ACC112 (cell line): ENCODE results near the gene ZNF460.

Experiments
- H2AFZ ChIP-seq: fragments of 200-600 bp; sonication (generic); one replicate; pipeline ENCODE4 v1.6.0; 2017; ENCODE audit warnings: antibody characterized with exemption, low read length; ENCODE audit not compliant: unreplicated experiment
- H3K27ac ChIP-seq: fragments of 200-600 bp; sonication (generic); 2 replicates; pipeline ENCODE4 v1.5.1; 2014; ENCODE audit warnings: low read depth, mild to moderate bottlenecking, antibody characterized with exemption, low read length, moderate library complexity
- H3K27me3 ChIP-seq: fragments of 200-600 bp; sonication (generic); 2 replicates; pipeline ENCODE4 v1.6.1; 2014; ENCODE audit warnings: mild to moderate bottlenecking, antibody characterized with exemption, low read length, moderate library complexity, mixed read lengths; ENCODE audit not compliant: insufficient read depth
- H3K36me3 ChIP-seq: fragments of 200-600 bp; sonication (generic); 2 replicates; pipeline ENCODE4 v1.6.1; 2016; ENCODE audit warnings: mild to moderate bottlenecking, antibody characterized with exemption, low read length, moderate library complexity, mixed read lengths; ENCODE audit not compliant: insufficient read depth
- H3K4me1 ChIP-seq: fragments of 200-600 bp; sonication (generic); one replicate; pipeline ENCODE4 v1.6.1; 2016; ENCODE audit warnings: low read length, mixed read lengths; ENCODE audit not compliant: insufficient read depth, unreplicated experiment, control insufficient read depth
- H3K4me3 ChIP-seq: fragments of 200-600 bp; sonication (generic); 2 replicates; pipeline ENCODE4 v1.5.1; 2014; ENCODE audit warnings: mild to moderate bottlenecking, low read depth, low read length
- H3K79me2 ChIP-seq: fragments of 200-600 bp; sonication (generic); one replicate; pipeline ENCODE4 v1.6.0; 2016; ENCODE audit warnings: low read length; ENCODE audit not compliant: control insufficient read depth, unreplicated experiment, insufficient read depth

ZNF460 gene

DNA sequence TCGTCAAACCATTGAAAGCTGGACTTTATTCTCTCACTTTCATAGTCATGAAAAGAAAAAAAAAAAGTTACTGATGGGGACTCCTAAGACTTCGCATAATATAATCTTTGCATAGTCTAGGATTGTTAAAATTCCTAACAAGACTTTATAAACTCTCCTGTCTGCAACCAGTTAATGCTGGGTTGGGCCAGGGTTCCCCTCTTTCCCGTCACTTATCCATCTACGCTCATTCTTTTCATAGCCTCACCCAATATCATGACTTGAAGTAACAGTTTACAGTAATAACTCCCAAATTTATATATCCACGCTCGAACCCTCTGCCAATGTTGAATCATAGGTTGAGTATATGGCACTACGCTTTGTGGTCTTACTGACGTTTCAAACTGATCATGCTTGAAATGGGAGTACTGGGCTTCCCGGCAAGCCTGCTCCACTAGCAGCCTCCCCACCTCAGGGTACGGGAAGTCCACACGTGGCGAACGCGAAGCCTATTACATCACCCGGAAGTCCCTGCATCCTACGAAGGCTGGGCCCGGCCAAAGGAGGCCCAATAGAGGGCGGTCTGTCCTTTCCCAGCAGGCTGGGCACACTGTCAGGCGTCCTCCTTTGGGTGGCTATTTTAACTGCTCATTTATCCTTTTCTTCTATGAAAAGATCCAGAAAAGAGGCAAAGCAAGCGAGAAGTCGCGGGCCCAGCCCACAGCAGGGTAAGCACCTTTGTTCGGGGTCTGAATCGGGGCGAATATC, 694 bp upstream of the ZNF460 start:
- Histone ChIP-seq H3K27ac (peak overlapping the region; percentile 95), H3K4me1 (peaks cover 13% of the 10 kb centered on the region), H3K36me3 (no peaks in the 10 kb centered on the region), H3K4me3 (peak overlapping the region; percentile 86), H2AFZ (peak overlapping the region; percentile 70), H3K79me2 (peaks cover 37% of the 10 kb centered on the region), H3K27me3 (no peaks in the 10 kb centered on the region)

DNA sequence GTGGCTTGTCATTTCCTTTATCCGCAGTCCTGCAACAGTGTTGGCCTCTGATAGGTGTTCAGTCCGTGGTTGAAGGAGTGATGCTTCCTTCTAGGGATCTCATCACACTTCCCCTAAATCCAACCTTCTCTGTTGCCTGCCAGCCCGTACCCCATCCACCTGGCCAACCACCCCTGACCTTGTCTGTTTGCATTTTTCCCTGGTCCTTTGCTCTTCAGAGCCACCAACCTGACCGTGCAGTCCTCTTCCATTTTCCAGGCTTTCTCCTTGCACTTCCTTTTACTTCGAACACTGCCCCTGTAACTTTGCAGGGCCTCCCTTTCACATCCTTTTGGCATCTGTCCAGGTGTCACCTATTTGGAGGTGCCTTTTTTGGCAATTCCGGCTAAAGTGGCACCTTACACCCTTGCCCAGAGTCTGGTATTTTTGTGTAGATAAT, 696 bp downstream of the ZNF460 start:
- Histone ChIP-seq H3K27ac (peak overlapping the region; percentile 95), H3K4me1 (peaks cover 13% of the 10 kb centered on the region), H3K79me2 (peaks cover 49% of the 10 kb centered on the region), H3K4me3 (peak overlapping the region; percentile 86), H3K27me3 (no peaks in the 10 kb centered on the region), H2AFZ (no peak overlapping the region), H3K36me3 (peaks cover 7% of the 10 kb centered on the region)

DNA sequence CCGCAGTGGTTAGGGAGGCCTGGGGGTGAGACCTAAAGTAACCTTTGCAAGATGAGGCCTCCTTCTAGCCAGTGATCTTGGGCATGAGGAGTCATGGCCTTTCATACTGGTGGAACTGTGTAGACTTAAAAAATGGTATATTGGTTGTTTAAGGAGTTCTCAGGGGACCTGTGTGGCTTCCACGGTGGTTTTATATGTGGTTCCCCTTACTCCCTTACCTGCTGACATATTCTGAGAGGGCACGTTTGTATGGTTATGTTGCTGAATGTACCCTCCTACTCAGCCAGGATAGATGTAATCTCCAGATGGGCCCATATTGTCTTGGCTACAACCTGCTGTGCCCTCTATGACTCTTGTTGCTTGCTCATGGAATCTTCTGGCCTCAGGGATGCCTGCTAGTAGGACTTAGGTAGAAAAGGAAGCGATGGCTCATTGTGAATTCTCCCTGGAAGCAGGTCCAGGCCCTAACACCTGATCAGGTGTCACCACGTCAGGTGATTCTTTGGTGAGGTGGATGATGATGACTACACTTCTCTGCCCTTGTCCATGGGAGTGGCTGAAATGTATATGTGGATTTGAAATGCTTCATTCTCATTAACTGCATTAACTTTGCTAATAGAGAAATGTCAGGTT, 1.8 kb downstream of the ZNF460 start:
- Histone ChIP-seq H2AFZ (no peak overlapping the region), H3K36me3 (peaks cover 9% of the 10 kb centered on the region), H3K4me3 (peak overlapping the region; percentile 86), H3K27me3 (no peaks in the 10 kb centered on the region), H3K27ac (no peak overlapping the region), H3K4me1 (peaks cover 13% of the 10 kb centered on the region), H3K79me2 (peaks cover 59% of the 10 kb centered on the region)

DNA sequence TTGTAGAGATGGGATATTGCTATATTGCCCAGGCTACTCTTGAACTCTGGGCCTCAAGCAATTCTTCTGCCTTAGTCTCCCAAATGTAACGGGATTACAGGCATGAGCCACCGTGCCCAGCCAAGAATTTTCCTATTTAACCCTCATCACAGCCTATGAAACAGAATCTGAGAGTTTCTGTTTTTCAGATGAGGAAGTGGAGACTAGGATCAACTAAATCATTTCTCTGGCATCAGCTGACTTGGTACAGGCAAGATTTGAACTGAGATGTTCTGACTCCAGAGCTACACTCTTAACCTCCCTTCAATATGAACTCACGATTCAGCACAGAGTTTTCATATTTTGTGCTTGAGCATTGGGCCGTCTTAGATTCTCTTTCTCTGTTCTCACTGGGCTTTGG, 8.1 kb downstream of the ZNF460 start:
- Histone ChIP-seq H3K4me1 (no peaks in the 10 kb centered on the region), H3K27me3 (no peaks in the 10 kb centered on the region), H3K36me3 (peaks cover 62% of the 10 kb centered on the region), H3K79me2 (peaks cover 73% of the 10 kb centered on the region), H2AFZ (no peak overlapping the region), H3K27ac (no peak overlapping the region), H3K4me3 (no peak overlapping the region)

DNA sequence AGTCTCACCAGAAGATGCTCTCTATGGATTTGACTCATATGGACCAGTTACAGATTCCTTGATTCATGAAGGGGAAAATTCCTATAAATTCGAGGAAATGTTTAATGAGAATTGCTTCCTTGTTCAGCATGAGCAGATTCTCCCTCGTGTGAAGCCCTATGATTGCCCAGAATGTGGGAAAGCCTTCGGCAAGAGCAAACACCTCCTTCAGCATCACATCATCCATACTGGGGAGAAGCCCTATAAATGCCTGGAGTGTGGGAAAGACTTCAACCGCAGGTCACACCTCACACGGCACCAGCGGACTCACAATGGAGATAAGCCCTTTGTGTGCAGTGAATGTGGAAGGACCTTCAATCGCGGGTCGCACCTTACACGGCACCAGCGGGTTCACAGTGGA, 10.7 kb downstream of the ZNF460 start:
- Histone ChIP-seq H3K4me3 (no peak overlapping the region), H3K36me3 (peaks cover 72% of the 10 kb centered on the region), H2AFZ (no peak overlapping the region), H3K4me1 (no peaks in the 10 kb centered on the region), H3K27ac (no peak overlapping the region), H3K27me3 (no peaks in the 10 kb centered on the region), H3K79me2 (peaks cover 59% of the 10 kb centered on the region)

DNA sequence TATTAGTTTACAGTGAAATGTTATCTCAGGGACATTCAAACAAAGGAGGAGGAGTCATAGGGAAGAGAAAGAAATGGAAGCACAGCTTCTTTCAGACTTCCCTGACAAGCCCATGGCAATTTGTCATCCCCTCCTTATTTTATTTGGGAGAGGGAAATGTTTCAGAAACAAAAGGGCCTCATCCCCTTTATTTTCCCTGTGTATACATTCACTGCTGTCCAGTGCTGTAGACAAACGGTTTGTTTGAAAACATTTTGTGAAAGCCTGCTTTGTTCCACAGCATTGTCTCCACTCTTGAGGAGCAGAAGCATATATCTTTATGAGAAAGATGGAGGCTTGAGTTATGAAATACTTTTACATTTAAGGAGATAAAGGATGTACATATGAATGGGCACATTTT, 12.3 kb downstream of the ZNF460 start:
- Histone ChIP-seq H3K36me3 (peaks cover 66% of the 10 kb centered on the region), H2AFZ (no peak overlapping the region), H3K27ac (no peak overlapping the region), H3K4me1 (no peaks in the 10 kb centered on the region), H3K79me2 (peaks cover 52% of the 10 kb centered on the region), H3K4me3 (no peak overlapping the region), H3K27me3 (no peaks in the 10 kb centered on the region)

DNA sequence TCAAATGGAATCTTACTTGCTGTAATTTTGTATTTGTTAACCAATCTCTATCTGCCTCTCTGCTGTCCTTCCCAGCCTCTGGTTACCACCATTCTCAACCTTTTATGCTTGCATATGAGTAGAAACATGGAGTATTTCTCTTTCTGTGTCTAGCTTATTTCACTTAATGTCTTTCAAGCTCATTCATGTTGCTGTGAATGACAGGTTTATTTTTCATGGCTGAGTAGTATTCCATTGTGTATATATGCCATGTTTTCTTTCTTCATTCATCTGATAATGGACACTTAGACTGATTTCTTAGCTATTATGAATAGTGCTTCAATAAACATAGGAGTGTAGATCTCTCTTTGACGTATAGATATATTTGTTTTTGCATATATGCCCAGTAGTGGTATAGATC, 13.4 kb downstream of the ZNF460 start:
- Histone ChIP-seq H3K4me1 (no peaks in the 10 kb centered on the region), H3K27ac (no peak overlapping the region), H2AFZ (no peak overlapping the region), H3K4me3 (no peak overlapping the region), H3K27me3 (no peaks in the 10 kb centered on the region), H3K36me3 (peaks cover 57% of the 10 kb centered on the region), H3K79me2 (peaks cover 42% of the 10 kb centered on the region)

DNA sequence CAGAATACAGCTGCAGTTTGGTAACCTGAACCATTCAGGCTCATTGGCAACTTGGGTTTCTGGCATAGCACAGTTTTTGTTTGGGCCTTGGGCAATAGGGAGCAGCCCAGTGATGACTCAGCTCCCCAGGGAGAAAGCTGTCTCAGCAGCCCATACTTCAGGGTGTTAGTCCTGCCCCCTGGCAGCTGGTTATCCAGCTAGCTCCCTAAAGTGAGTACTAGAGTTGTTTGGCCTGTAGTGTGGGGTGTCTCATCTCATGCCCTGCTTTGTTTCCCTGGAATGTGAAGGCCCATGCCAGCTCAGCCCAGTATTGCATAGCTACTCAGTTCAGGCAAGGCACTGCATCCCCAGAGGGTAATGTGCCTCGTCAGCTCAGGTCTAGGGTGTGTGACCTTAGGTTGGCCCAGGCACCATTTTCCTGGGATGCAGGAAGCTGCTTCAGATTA, 21.8 kb downstream of the ZNF460 start:
- Histone ChIP-seq H3K36me3 (no peaks in the 10 kb centered on the region; the same call in 1 of the 2 replicates), H3K79me2 (peaks cover 7% of the 10 kb centered on the region), H3K27ac (peak overlapping the region; percentile 63), H3K4me1 (peaks cover 15% of the 10 kb centered on the region), H3K27me3 (no peaks in the 10 kb centered on the region), H2AFZ (no peak overlapping the region), H3K4me3 (no peak overlapping the region)

DNA sequence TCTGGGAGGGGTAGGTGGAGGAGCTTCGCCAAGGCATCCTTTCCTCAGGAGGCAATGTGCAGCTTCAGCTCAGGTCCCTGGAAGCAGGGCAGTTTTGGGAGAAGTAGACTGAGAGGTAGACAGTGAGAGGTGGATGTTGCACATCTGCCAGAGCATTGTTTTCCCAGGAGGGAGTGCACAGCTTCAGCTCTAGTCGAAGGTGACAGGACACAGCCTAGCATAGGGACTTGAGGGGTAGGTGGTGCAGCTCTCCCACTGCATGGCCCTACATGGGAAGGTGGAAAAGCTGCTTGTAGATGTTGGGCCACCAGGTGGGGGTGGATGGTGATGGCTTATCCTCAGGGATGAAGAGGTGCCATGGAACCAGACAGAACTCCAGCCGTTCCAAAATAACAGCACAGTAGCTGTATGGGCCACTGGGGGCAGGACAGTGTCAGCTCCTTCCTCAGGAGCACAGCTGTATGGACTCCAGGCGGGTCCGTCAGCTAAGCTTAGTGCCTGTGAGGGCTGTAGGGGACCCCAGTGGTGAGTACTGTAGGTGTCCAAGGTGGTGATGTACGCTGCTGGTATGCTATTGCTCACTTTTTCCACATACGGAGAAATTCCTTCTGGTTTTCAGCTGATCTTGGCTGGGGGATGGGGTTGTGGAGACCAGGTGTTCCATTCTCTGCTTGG, 22.6 kb downstream of the ZNF460 start:
- H3K27ac ChIP-seq, result peak overlapping the region; percentile 63
- H3K36me3 ChIP-seq, result no peaks in the 10 kb centered on the region; the same call in 1 of the 2 replicates
- H3K27me3 ChIP-seq, result no peaks in the 10 kb centered on the region
- no peak overlapping the region for H2AFZ ChIP-seq
- H3K4me1 ChIP-seq, result peaks cover 15% of the 10 kb centered on the region
- H3K79me2 ChIP-seq, result peaks cover 5% of the 10 kb centered on the region
- H3K4me3 ChIP-seq, result no peak overlapping the region

DNA sequence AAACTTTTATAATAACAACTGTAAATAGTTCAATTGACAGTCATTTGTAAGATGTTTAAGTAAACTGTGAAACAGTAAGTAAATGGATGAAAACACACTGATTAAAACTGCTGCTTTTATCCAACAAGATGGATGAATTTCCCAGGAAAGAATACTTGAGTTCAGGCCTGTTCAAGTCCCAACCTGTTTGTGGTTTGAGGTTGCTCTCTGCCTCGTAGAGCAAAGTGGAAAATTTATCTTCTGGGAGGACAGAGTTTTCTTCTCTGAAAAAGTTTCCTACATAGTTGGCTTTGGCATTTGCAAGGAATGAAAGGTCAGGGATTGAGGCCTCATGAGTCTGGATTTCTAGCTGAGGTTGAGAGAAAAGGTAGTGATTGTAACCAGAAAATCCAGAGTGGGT, 24.8 kb downstream of the ZNF460 start:
- H3K4me1 ChIP-seq, result peaks cover 15% of the 10 kb centered on the region
- no peak overlapping the region for H2AFZ ChIP-seq
- no peak overlapping the region for H3K27ac ChIP-seq
- no peak overlapping the region for H3K4me3 ChIP-seq
- H3K27me3 ChIP-seq, result no peaks in the 10 kb centered on the region
- no peaks in the 10 kb centered on the region for H3K36me3 ChIP-seq
- H3K79me2 ChIP-seq, result peaks cover 5% of the 10 kb centered on the region
